Neural progenitor cell (in vitro differentiated cells): ENCODE results near the gene CRNN. TPM values are rescaled to one million over a fixed set of nuclear protein-coding genes. Genes with fewer than 3 reads are reported as not detected.

Source experiments
- DNase-seq: peaks from one replicate; pipeline ENCODE4 v3.0.0-alpha.2; 2016; ENCODE audit warnings: low spot score
- H2AFZ ChIP-seq: fragments of 200-600 bp; sonication (generic); replicated peaks from 2 replicates; pipeline ENCODE4 v1.6.1; 2016; ENCODE audit warnings: antibody characterized with exemption
- H3F3A ChIP-seq: fragments of 200-600 bp; sonication (generic); 2 replicates; pipeline ENCODE4 v1.6.1; 2016; ENCODE audit warnings: antibody characterized with exemption, low read depth
- H3K27ac ChIP-seq: fragments of 200-600 bp; sonication (generic); 2 replicates; pipeline ENCODE4 v1.5.1; 2016; ENCODE audit warnings: mild to moderate bottlenecking
- H3K27me3 ChIP-seq: fragments of 200-600 bp; sonication (generic); 2 replicates; pipeline ENCODE4 v1.6.1; 2016; ENCODE audit warnings: mild to moderate bottlenecking, moderate library complexity
- H3K36me3 ChIP-seq: fragments of 200-600 bp; sonication (generic); 2 replicates; pipeline ENCODE4 v1.5.1; 2016
- H3K4me1 ChIP-seq: fragments of 200-600 bp; sonication (generic); 2 replicates; pipeline ENCODE4 v1.6.1; 2016; ENCODE audit warnings: mixed run types
- H3K4me2 ChIP-seq: fragments of 200-600 bp; sonication (generic); 2 replicates; pipeline ENCODE4 v1.6.1; 2016
- H3K4me3 ChIP-seq: fragments of 200-600 bp; sonication (generic); 2 replicates; pipeline ENCODE4 v1.5.1; 2016
- H3K79me2 ChIP-seq: fragments of 200-600 bp; sonication (generic); 2 replicates; pipeline ENCODE4 v1.6.1; 2016; ENCODE audit warnings: low read depth
- H3K9ac ChIP-seq: fragments of 200-600 bp; sonication (generic); 2 replicates; pipeline ENCODE4 v1.6.1; 2016
- H3K9me3 ChIP-seq: fragments of 200-600 bp; sonication (generic); 2 replicates; pipeline ENCODE4 v1.5.1; 2016; ENCODE audit warnings: low read depth
- H4K20me1 ChIP-seq: fragments of 200-600 bp; sonication (generic); 2 replicates; pipeline ENCODE4 v1.6.1; 2016; ENCODE audit warnings: low read depth
- H3K27ac Mint-ChIP-seq: 3 replicates; pipeline ENCODE4 v1.8.0; 2021; ENCODE audit warnings: mixed read lengths
- H3K27me3 Mint-ChIP-seq: 2 replicates; pipeline ENCODE4 v1.8.0; 2022; ENCODE audit warnings: low read depth, mild to moderate bottlenecking, inconsistent platforms, moderate library complexity, mixed read lengths; ENCODE audit not compliant: insufficient read depth
- H3K36me3 Mint-ChIP-seq: 3 replicates; pipeline ENCODE4 v1.8.0; 2021; ENCODE audit warnings: mixed read lengths
- H3K4me1 Mint-ChIP-seq: 3 replicates; pipeline ENCODE4 v1.8.0; 2021; ENCODE audit warnings: mixed read lengths
- H3K4me3 Mint-ChIP-seq: 3 replicates; pipeline ENCODE4 v1.8.0; 2021; ENCODE audit warnings: mild to moderate bottlenecking, moderate library complexity, mixed read lengths
- H3K9me3 Mint-ChIP-seq: 3 replicates; pipeline ENCODE4 v1.8.0; 2020; ENCODE audit warnings: mixed read lengths
- EZH2 ChIP-seq: fragments of 200-600 bp; sonication (generic); IDR thresholded peaks from 2 replicates; pipeline ENCODE4 v1.6.1; 2017; ENCODE audit warnings: antibody characterized with exemption, mild to moderate bottlenecking, moderate library complexity
- EZH2phosphoT487 ChIP-seq: fragments of 200-600 bp; sonication (generic); IDR thresholded peaks from 2 replicates; pipeline ENCODE4 v1.6.1; 2017; ENCODE audit warnings: antibody characterized with exemption
- total RNA-seq: library from RNA; depleted of rRNA; stranded (reverse); fragments of >200 nt; gene quantifications from 2 replicates; pipeline ENCODE4 v1.2.3, GENCODE V29; 2015; ENCODE audit warnings: low replicate concordance
- TF ChIP-seq, protein P1 (sequence below): fragments of 200-600 bp; sonication (generic); IDR thresholded peaks from 2 replicates; pipeline ENCODE4 v1.5.1; 2017; ENCODE audit warnings: antibody characterized with exemption, mild to moderate bottlenecking

The CRNN gene
- total RNA-seq, 1 donor from 2014 or later = not detected

DNA sequence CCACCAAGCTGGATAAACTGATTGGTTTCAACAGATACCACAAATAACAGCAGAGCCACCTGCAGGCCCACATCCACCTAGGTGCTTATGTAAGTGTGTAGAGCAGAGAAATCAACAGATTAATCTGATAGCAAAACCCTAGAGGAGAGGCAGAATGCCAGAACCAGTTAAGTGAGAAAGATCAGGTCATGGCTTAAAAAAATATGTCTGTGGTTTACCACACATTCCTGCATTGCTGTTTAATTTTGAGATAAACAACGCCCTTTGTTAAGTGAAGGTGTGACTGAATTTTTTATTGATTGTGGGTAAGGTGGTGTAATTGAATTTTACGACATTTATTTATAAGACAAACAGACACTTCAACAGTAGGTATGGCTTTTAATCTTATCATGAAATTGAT lies 21.2 kb downstream of the CRNN start:
- Histone ChIP-seq H3K79me2 (no peaks in the 10 kb centered on the region), H3K4me3 (no peak overlapping the region), H2AFZ (no peak overlapping the region), H3K36me3 (no peaks in the 10 kb centered on the region), H3K4me1 (no peaks in the 10 kb centered on the region), H3K27ac (no peak overlapping the region), H3K4me2 (no peak overlapping the region), H3K27me3 (no peaks in the 10 kb centered on the region), H3K9ac (no peak overlapping the region), H4K20me1 (no peaks in the 10 kb centered on the region), H3K9me3 (peaks cover 42% of the 10 kb centered on the region), H3F3A (no peaks in the 10 kb centered on the region)
- no peak overlapping the region for H3K4me3 Mint-ChIP-seq
- H3K36me3 Mint-ChIP-seq = no peaks in the 10 kb centered on the region
- H3K27ac Mint-ChIP-seq = no peak overlapping the region
- no peaks in the 10 kb centered on the region for H3K4me1 Mint-ChIP-seq
- H3K9me3 Mint-ChIP-seq = peaks cover 12% of the 10 kb centered on the region
- H3K27me3 Mint-ChIP-seq = peaks cover 2% of the 10 kb centered on the region
- DNase-seq = no peak
- TF ChIP-seq EZH2 (no peak), EZH2phosphoT487 (no peak)
- TF ChIP-seq, protein P1, sequence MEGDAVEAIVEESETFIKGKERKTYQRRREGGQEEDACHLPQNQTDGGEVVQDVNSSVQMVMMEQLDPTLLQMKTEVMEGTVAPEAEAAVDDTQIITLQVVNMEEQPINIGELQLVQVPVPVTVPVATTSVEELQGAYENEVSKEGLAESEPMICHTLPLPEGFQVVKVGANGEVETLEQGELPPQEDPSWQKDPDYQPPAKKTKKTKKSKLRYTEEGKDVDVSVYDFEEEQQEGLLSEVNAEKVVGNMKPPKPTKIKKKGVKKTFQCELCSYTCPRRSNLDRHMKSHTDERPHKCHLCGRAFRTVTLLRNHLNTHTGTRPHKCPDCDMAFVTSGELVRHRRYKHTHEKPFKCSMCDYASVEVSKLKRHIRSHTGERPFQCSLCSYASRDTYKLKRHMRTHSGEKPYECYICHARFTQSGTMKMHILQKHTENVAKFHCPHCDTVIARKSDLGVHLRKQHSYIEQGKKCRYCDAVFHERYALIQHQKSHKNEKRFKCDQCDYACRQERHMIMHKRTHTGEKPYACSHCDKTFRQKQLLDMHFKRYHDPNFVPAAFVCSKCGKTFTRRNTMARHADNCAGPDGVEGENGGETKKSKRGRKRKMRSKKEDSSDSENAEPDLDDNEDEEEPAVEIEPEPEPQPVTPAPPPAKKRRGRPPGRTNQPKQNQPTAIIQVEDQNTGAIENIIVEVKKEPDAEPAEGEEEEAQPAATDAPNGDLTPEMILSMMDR = no peak

DNA sequence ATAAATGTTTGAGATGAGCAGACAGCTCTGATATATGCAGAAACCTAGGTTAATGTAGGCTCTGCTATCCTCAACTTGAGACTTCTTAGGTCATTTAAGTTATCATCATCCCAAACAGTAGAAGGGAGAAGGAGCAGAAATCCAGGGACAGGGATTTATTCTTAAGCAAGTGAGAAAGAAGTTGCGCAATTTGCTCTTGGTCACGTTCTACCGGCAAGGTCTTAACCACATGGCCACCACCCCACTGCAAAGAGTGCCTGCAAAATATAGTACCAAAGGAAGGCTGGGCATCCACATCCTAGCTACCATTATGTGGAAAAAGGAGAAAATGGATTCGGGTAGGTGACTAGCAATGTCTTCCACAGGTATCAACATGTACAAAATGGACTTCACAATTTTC lies 25.2 kb downstream of the CRNN start:
- Mint-ChIP-seq H3K9me3 (peaks cover 20% of the 10 kb centered on the region), H3K4me3 (no peak overlapping the region), H3K4me1 (no peaks in the 10 kb centered on the region), H3K36me3 (no peaks in the 10 kb centered on the region), H3K27ac (no peak overlapping the region), H3K27me3 (no peaks in the 10 kb centered on the region)
- no peaks in the 10 kb centered on the region for H3K79me2 ChIP-seq
- DNase-seq = no peak
- no peak overlapping the region for H3K4me2 ChIP-seq
- H3K36me3 ChIP-seq = no peaks in the 10 kb centered on the region
- H3K4me3 ChIP-seq = no peak overlapping the region
- no peak overlapping the region for H3K9ac ChIP-seq
- no peaks in the 10 kb centered on the region for H3F3A ChIP-seq
- no peaks in the 10 kb centered on the region for H4K20me1 ChIP-seq
- peaks cover 48% of the 10 kb centered on the region for H3K9me3 ChIP-seq
- no peaks in the 10 kb centered on the region for H3K27me3 ChIP-seq
- TF ChIP-seq EZH2 = no peak
- TF ChIP-seq, protein P1 = no peak
- TF ChIP-seq EZH2phosphoT487 = no peak
- no peaks in the 10 kb centered on the region for H3K4me1 ChIP-seq
- no peak overlapping the region for H3K27ac ChIP-seq
- no peak overlapping the region for H2AFZ ChIP-seq

DNA sequence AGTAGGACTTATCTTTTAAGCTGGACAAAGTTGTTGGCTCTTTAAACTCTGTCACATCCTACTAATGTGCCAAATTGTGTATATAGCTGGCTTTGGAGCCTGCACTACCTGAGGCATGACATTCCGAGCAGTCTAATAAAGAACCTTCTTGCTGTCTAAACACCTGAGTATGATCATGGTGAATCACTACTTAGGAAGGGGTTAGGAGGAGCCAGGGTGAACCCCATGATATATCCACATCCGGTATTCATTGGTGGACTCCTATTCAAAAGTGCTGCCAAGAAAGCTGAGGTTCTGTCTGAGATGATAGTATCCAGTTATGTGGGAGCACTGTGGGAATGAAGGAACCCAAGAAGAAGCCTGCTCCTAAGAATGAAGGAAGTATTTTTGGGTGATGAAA lies 27.1 kb downstream of the CRNN start:
- Histone ChIP-seq H3K27me3 (no peaks in the 10 kb centered on the region), H3K79me2 (no peaks in the 10 kb centered on the region), H3F3A (no peaks in the 10 kb centered on the region), H3K9ac (no peak overlapping the region), H3K36me3 (no peaks in the 10 kb centered on the region), H3K4me2 (no peak overlapping the region), H3K27ac (no peak overlapping the region), H2AFZ (no peak overlapping the region), H3K4me1 (no peaks in the 10 kb centered on the region), H3K4me3 (no peak overlapping the region), H4K20me1 (no peaks in the 10 kb centered on the region), H3K9me3 (peaks cover 46% of the 10 kb centered on the region)
- H3K27ac Mint-ChIP-seq = no peak overlapping the region
- peaks cover 20% of the 10 kb centered on the region for H3K9me3 Mint-ChIP-seq
- H3K36me3 Mint-ChIP-seq = no peaks in the 10 kb centered on the region
- no peaks in the 10 kb centered on the region for H3K27me3 Mint-ChIP-seq
- TF ChIP-seq, protein P1 = no peak
- no peaks in the 10 kb centered on the region for H3K4me1 Mint-ChIP-seq
- no peak overlapping the region for H3K4me3 Mint-ChIP-seq
- no peak for DNase-seq

DNA sequence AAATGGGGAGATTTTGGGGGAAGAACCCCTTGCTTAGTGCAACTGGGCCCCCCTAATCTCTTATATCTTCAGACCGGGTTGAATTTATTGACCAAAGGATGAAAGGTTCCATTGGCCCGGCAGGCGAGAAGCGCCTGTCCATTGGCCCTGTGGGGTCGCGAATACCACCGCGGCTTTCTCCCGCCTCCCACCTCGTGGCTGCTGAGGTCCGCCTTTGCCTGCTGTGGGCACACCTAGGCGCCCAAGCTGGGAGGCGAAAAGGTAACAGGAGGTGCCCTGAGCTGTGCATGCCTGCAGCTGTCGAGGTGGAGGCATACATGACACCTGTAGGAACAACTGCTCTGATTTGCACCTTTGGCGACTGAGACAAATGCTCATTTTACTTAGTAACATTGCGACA lies 33.1 kb downstream of the CRNN start:
- Mint-ChIP-seq H3K4me1 (no peaks in the 10 kb centered on the region), H3K36me3 (no peaks in the 10 kb centered on the region), H3K9me3 (peaks cover 23% of the 10 kb centered on the region), H3K27ac (no peak overlapping the region), H3K27me3 (no peaks in the 10 kb centered on the region), H3K4me3 (no peak overlapping the region)
- no peak for TF ChIP-seq EZH2phosphoT487
- TF ChIP-seq, protein P1 = no peak
- TF ChIP-seq EZH2 = no peak
- Histone ChIP-seq H3K9me3 (peaks cover 42% of the 10 kb centered on the region), H3K4me1 (no peaks in the 10 kb centered on the region), H3K79me2 (no peaks in the 10 kb centered on the region), H3K4me3 (no peak overlapping the region), H3F3A (no peaks in the 10 kb centered on the region), H3K9ac (no peak overlapping the region), H3K27me3 (no peaks in the 10 kb centered on the region), H2AFZ (no peak overlapping the region), H4K20me1 (no peaks in the 10 kb centered on the region), H3K36me3 (no peaks in the 10 kb centered on the region), H3K4me2 (no peak overlapping the region), H3K27ac (no peak overlapping the region)
- no peak for DNase-seq
